Parathyroid adenoma (tissue), 2 donors: ENCODE results near the gene ENPP7.

Source experiments
- H2AFZ ChIP-seq: fragments of 300-600 bp; sonication (generic); one replicate; pipeline ENCODE4 v1.7.0; 2017; ENCODE audit warnings: antibody characterized with exemption, mild to moderate bottlenecking
- H3K27ac ChIP-seq: fragments of 300-600 bp; sonication (generic); one replicate; pipeline ENCODE4 v1.7.0; 2017
- H3K27me3 ChIP-seq: fragments of 300-600 bp; sonication (generic); one replicate; pipeline ENCODE4 v1.7.0; 2017; ENCODE audit warnings: low read length; ENCODE audit not compliant: control insufficient read depth, insufficient read depth
- H3K36me3 ChIP-seq: fragments of 300-600 bp; sonication (generic); one replicate; pipeline ENCODE4 v1.7.0; 2017; ENCODE audit warnings: low read length; ENCODE audit not compliant: control insufficient read depth, insufficient read depth
- H3K4me1 ChIP-seq: fragments of 300-600 bp; sonication (generic); one replicate; pipeline ENCODE4 v1.7.0; 2017; ENCODE audit warnings: control low read depth
- H3K4me2 ChIP-seq: fragments of 300-600 bp; sonication (generic); one replicate; pipeline ENCODE4 v1.7.0; 2017; ENCODE audit warnings: low read length
- H3K4me3 ChIP-seq: fragments of 300-600 bp; sonication (generic); one replicate; pipeline ENCODE4 v1.7.0; 2017; ENCODE audit warnings: low read depth, low read length
- H3K79me2 ChIP-seq: fragments of 300-600 bp; sonication (generic); one replicate; pipeline ENCODE4 v1.7.0; 2017; ENCODE audit warnings: control low read depth
- H3K9ac ChIP-seq: fragments of 300-600 bp; sonication (generic); one replicate; pipeline ENCODE4 v1.7.0; 2017; ENCODE audit warnings: mild to moderate bottlenecking
- H3K9me3 ChIP-seq: fragments of 300-600 bp; sonication (generic); one replicate; pipeline ENCODE4 v1.7.0; 2017; ENCODE audit warnings: low read length; ENCODE audit not compliant: control insufficient read depth
- CTCF ChIP-seq: fragments of 300-600 bp; sonication (generic); IDR thresholded peaks from one replicate; pipeline ENCODE4 v1.7.0; 2017; ENCODE audit warnings: antibody characterized with exemption, mild to moderate bottlenecking
- donor health status: primary hyperparathyroidism.

ENPP7 gene

GRCh38 chr17:79729761-79730160 is 982 bp upstream of the ENPP7 start:
- Histone ChIP-seq H3K4me3 (no peak overlapping the region), H3K27me3 (no peaks in the 10 kb centered on the region), H3K36me3 (no peaks in the 10 kb centered on the region), H3K79me2 (no peaks in the 10 kb centered on the region), H3K4me2 (no peak overlapping the region), H3K9ac (no peak overlapping the region), H3K9me3 (no peaks in the 10 kb centered on the region), H3K4me1 (peaks cover 9% of the 10 kb centered on the region), H2AFZ (no peak overlapping the region), H3K27ac (no peak overlapping the region)
- no peak for TF ChIP-seq CTCF

GRCh38 chr17:79730437-79730768 is 340 bp upstream of the ENPP7 start:
- no peaks in the 10 kb centered on the region for H3K79me2 ChIP-seq
- H3K9me3 ChIP-seq, result no peaks in the 10 kb centered on the region

GRCh38 chr17:79732254-79732653 is 1.5 kb downstream of the ENPP7 start:
- H3K4me1 ChIP-seq, result peaks cover 9% of the 10 kb centered on the region
- no peak for TF ChIP-seq CTCF
- H3K9me3 ChIP-seq, result no peaks in the 10 kb centered on the region
- H3K9ac ChIP-seq, result no peak overlapping the region
- no peak overlapping the region for H3K4me3 ChIP-seq
- no peak overlapping the region for H3K4me2 ChIP-seq
- H3K27ac ChIP-seq, result no peak overlapping the region
- H3K36me3 ChIP-seq, result no peaks in the 10 kb centered on the region
- H3K27me3 ChIP-seq, result no peaks in the 10 kb centered on the region
- H3K79me2 ChIP-seq, result no peaks in the 10 kb centered on the region
- no peak overlapping the region for H2AFZ ChIP-seq

More at GRCh38 chr17:79730437-79730768, 340 bp upstream of the ENPP7 start:
- Histone ChIP-seq H3K4me3 (no peak overlapping the region), H2AFZ (no peak overlapping the region), H3K27me3 (no peaks in the 10 kb centered on the region), H3K4me2 (no peak overlapping the region), H3K27ac (no peak overlapping the region), H3K4me1 (peaks cover 9% of the 10 kb centered on the region), H3K9ac (no peak overlapping the region), H3K36me3 (no peaks in the 10 kb centered on the region)
- TF ChIP-seq CTCF, result no peak

- Histone ChIP-seq H3K4me1 (peaks cover 9% of the 10 kb centered on the region), H3K9me3 (no peaks in the 10 kb centered on the region), H3K4me2 (no peak overlapping the region), H3K36me3 (no peaks in the 10 kb centered on the region), H3K27ac (no peak overlapping the region), H2AFZ (no peak overlapping the region), H3K4me3 (no peak overlapping the region), H3K9ac (no peak overlapping the region), H3K27me3 (no peaks in the 10 kb centered on the region), H3K79me2 (no peaks in the 10 kb centered on the region)
- TF ChIP-seq CTCF, result no peak
These were observed 2.3 kb downstream of the ENPP7 start for GRCh38 chr17:79732804-79733691.

GRCh38 chr17:79733692-79734070 is 2.9 kb downstream of the ENPP7 start:
- Histone ChIP-seq H3K4me3 (no peak overlapping the region), H3K9ac (no peak overlapping the region), H3K27ac (no peak overlapping the region), H3K36me3 (no peaks in the 10 kb centered on the region), H3K9me3 (no peaks in the 10 kb centered on the region), H3K4me2 (no peak overlapping the region), H3K79me2 (no peaks in the 10 kb centered on the region), H3K4me1 (peaks cover 5% of the 10 kb centered on the region), H3K27me3 (no peaks in the 10 kb centered on the region), H2AFZ (no peak overlapping the region)
- TF ChIP-seq CTCF, result no peak
